Smooth muscle cell of bladder (primary cell): ENCODE measurements around the gene IRF2BP1. TPM values are rescaled to one million over a fixed set of nuclear protein-coding genes. Genes with fewer than 3 reads are reported as not detected.

Experiments used
- total RNA-seq: library from RNA; depleted of rRNA; stranded (reverse); fragments of >200 nt; gene quantifications from 2 replicates; pipeline ENCODE4 v1.2.3, GENCODE V29; 2014

Gene IRF2BP1
- 18.6 and 22.7 TPM in 2 replicates for total RNA-seq

GRCh38 chr19:45885556-45886426, at the start of gene IRF2BP1:
Gene IRF2BP1, minus strand, starts transcription at chr19:45886141. Its CDS starts 367 bp downstream, at chr19:45885774.

GRCh38 chr19:45913874-45914830, 28.2 kb upstream of the IRF2BP1 start, which contains the start of gene NANOS2:
Gene NANOS2, minus strand, starts transcription at chr19:45914778. Its CDS starts 85 bp downstream, at chr19:45914693.

GRCh38 chr19:45901912-45902650, 16.1 kb upstream of the IRF2BP1 start, which contains the start of gene MYPOP:
Gene MYPOP, minus strand, starts transcription at chr19:45902613. Its CDS starts 840 bp downstream, at chr19:45901773.

GRCh38 chr19:45863840-45864628, 21.9 kb downstream of the IRF2BP1 start, which contains the start of gene FOXA3:
Gene FOXA3, plus strand, starts transcription at chr19:45864326. Its CDS starts 131 bp downstream, at chr19:45864457.

GRCh38 chr19:45862564-45863334, 23.2 kb downstream of the IRF2BP1 start, which contains the start of gene SYMPK:
Gene SYMPK, minus strand, starts transcription at chr19:45863147. Its CDS starts 8,652 bp downstream, at chr19:45854495.

Other genes with a start within 250 kb of the IRF2BP1 start
- gene EML2, start 246.7 kb downstream of the IRF2BP1 start, total RNA-seq = 27.9 and 36.7 TPM in 2 replicates
- 0.09 and 0.14 TPM in 2 replicates for gene GIPR, start 217.9 kb downstream of the IRF2BP1 start, total RNA-seq
- gene SNRPD2, start 194.2 kb downstream of the IRF2BP1 start, total RNA-seq = 780 and 863 TPM in 2 replicates
- 17.2 and 19.1 TPM in 2 replicates for gene QPCTL, start 193.5 kb downstream of the IRF2BP1 start, total RNA-seq
- 2.0 and 2.6 TPM in 2 replicates for gene FBXO46, start 155.2 kb downstream of the IRF2BP1 start, total RNA-seq
- not detected in 2 replicates for gene MEIOSIN, start 152.7 kb downstream of the IRF2BP1 start, total RNA-seq
- 6.8 and 8.0 TPM in 2 replicates for gene SIX5, start 116.9 kb downstream of the IRF2BP1 start, total RNA-seq
- 28.0 and 70.8 TPM in 2 replicates for gene DMPK, start 103.7 kb downstream of the IRF2BP1 start, total RNA-seq
- 20.2 and 27.5 TPM in 2 replicates for gene DMWD, start 93.3 kb downstream of the IRF2BP1 start, total RNA-seq
- 0.09 and 0.14 TPM in 2 replicates for gene RSPH6A, start 70.8 kb downstream of the IRF2BP1 start, total RNA-seq
- gene SYMPK, start 23.0 kb downstream of the IRF2BP1 start, total RNA-seq = 24.5 and 32.4 TPM in 2 replicates
- not detected in 2 replicates for gene FOXA3, start 21.8 kb downstream of the IRF2BP1 start, total RNA-seq
- 0.85 and 0.92 TPM in 2 replicates for gene MYPOP, start 16.5 kb upstream of the IRF2BP1 start, total RNA-seq
- not detected in 2 replicates for gene NANOS2, start 28.6 kb upstream of the IRF2BP1 start, total RNA-seq
- under 0.01 TPM in 2 replicates for gene NOVA2, start 87.7 kb upstream of the IRF2BP1 start, total RNA-seq
- gene CCDC61, start 109.3 kb upstream of the IRF2BP1 start, total RNA-seq = 5.7 and 7.2 TPM in 2 replicates
- gene PGLYRP1, start 136.9 kb upstream of the IRF2BP1 start, total RNA-seq = not detected in 2 replicates
- not detected in 2 replicates for gene IGFL4, start 154.9 kb upstream of the IRF2BP1 start, total RNA-seq
- gene IGFL3, start 238.5 kb upstream of the IRF2BP1 start, total RNA-seq = not detected in 2 replicates